ENCODE data around the gene RPRD1B. TPM values are rescaled to one million over a fixed set of nuclear protein-coding genes. Genes with fewer than 3 reads are reported as not detected.

Gene RPRD1B
- total and polyA plus RNA-seq, 2 of the 8 experiments (the other 6 are each of a cell fraction or from before 2014, with no cell fraction given): 10.3 to 20.9 TPM

DNA sequence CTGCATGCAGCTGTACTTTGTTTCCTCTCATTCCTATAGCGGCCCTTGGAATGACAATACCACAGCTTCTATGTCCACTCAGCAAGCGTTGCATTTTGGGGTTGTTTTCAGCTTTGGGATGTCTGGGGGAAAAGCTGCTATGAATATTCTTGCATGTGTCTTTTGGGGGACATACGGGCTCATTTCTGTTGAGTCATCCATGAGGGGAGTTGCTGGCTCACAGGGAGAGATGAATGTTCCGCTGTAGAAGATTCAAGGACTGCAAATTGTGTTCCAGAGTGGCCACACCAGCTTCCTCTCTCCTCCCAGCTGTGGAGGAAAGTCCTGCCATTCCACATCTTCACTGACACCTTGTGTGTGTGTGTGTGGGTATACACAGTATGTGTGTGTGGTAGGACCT is 88.2 kb downstream of the RPRD1B start:
- Histone ChIP-seq H4K20me1 (replicated peaks in 1 of 2; ENCODE audit: control insufficient read depth in 1 of 2, insufficient read depth in 2 of 2, low read length in 2 of 2) (no peaks in the 10 kb centered on the region), H2BK20ac (ENCODE audit: low read length) (no peak overlapping the region), H3K27ac (ENCODE audit: low read depth, low read length) (no peak overlapping the region), H3K79me2 (ENCODE audit: control insufficient read depth in 1 of 2, insufficient read depth in 2 of 2, low read length in 2 of 2) (no peaks in the 10 kb centered on the region), H3K4ac (replicated peaks; ENCODE audit: insufficient read length, low read depth, low read length) (no peak overlapping the region), H3K56ac (replicated peaks; ENCODE audit: insufficient read length, low read depth, low read length) (no peak overlapping the region), H3K4me3 (ENCODE audit: extremely low read depth in 1 of 4, insufficient read depth in 2 of 4, low read depth in 3 of 4, low read length in 4 of 4) (no peak overlapping the region), H3K23ac (ENCODE audit: insufficient read length) (no peak overlapping the region), H2BK120ac (replicated peaks; ENCODE audit: low read depth, low read length) (no peak overlapping the region), H3K23me2 (ENCODE audit: low read depth, low read length) (no peaks in the 10 kb centered on the region), H2AFZ (ENCODE audit: low read length) (no peak overlapping the region), H2BK12ac (ENCODE audit: low read depth, low read length) (no peak overlapping the region), H3K9me3 (ENCODE audit: insufficient read depth in 2 of 2, low read depth in 1 of 2, low read length in 1 of 2) (no peaks in the 10 kb centered on the region), H3K36me3 (ENCODE audit: control insufficient read depth in 2 of 4, insufficient read depth in 4 of 4, low read length in 3 of 4) (no peaks in the 10 kb centered on the region), H2BK5ac (ENCODE audit: low read depth, low read length) (no peak overlapping the region), H3K18ac (ENCODE audit: extremely low read depth, low read length) (no peak overlapping the region), H3K4me2 (ENCODE audit: insufficient read depth in 1 of 2, low read depth in 2 of 2, low read length in 2 of 2) (no peak overlapping the region), H2AK5ac (ENCODE audit: low read depth, low read length) (no peak overlapping the region), H4K5ac (ENCODE audit: insufficient read length, low read depth, low read length) (no peak overlapping the region), H3K14ac (ENCODE audit: insufficient read length) (no peak overlapping the region), H3K4me1 (replicated peaks in 1 of 4; ENCODE audit: control insufficient read depth in 3 of 4, insufficient read depth in 4 of 4, low read length in 3 of 4) (peaks cover 0 to 3% (median 0%) of the 10 kb centered on the region in 4 experiments; a peak in 1 of 7 replicates), H3K9ac (replicated peaks in 1 of 4; ENCODE audit: extremely low read depth in 1 of 4, low read depth in 3 of 4, low read length in 3 of 4) (no peak overlapping the region), H4K8ac (ENCODE audit: extremely low read depth, insufficient read depth, low read length) (no peak overlapping the region), H3K79me1 (ENCODE audit: low read depth, low read length) (no peaks in the 10 kb centered on the region), H4K91ac (replicated peaks; ENCODE audit: insufficient read length, low read length) (no peak overlapping the region), H2BK15ac (ENCODE audit: low read length) (no peak overlapping the region), H3K27me3 (replicated peaks in 1 of 4; ENCODE audit: control insufficient read depth in 3 of 4, extremely low read depth in 1 of 4, insufficient read depth in 3 of 4, low read length in 3 of 4) (no peaks in the 10 kb centered on the region)
- ChIA-PET CTCF (ENCODE audit: partially characterized antibody) (interaction anchor here (1.1 to 4.9 kb wide), 4 partner anchors 9 to 101 kb away, joined by 3 to 20 read pairs (median 6); no protein-coding TSS in a partner anchor), POLR2A (ENCODE audit: partially characterized antibody) (no interaction called here)
- DNase-seq (ENCODE audit: low read depth in 1 of 2, low spot score in 2 of 2) (peak in 1 of 2 experiments; percentile 10), FAIRE-seq (no peak)
- TF ChIP-seq NRF1 (IDR thresholded peaks at IDR 0.05; ENCODE audit: low read depth, low read length) (no peak), SP4 (IDR thresholded peaks at IDR 0.05; ENCODE audit: low read length) (no peak), PHF8 (conservative IDR thresholded peaks at IDR 0.05; ENCODE audit: low read depth, low read length) (no peak), ZNF274 (IDR thresholded peaks at IDR 0.05; ENCODE audit: borderline replicate concordance, extremely low read depth, low read length) (no peak), NANOG (IDR thresholded peaks at IDR 0.05; ENCODE audit: insufficient read depth, low read depth, low read length, poor library complexity, severe bottlenecking) (no peak), MAFK (IDR thresholded peaks at IDR 0.05; ENCODE audit: low read depth, low read length) (no peak)
- 85% methylated on average over 4 of the region's 4 CpGs; no CpG with 5 or more reads in 1 of the 2 experiments for WGBS, 2 experiments (ENCODE audit: extremely low coverage in 1 of 2, insufficient coverage in 1 of 2, insufficient read length in 1 of 2, insufficient replicate concordance in 2 of 2, low coverage in 1 of 2, low lambda C conversion rate in 2 of 2, missing lambda C conversion rate in 1 of 2)
